Sigmoid colon (tissue), 7 donors: ENCODE results near the gene DAPL1. TPM values are rescaled to one million over a fixed set of nuclear protein-coding genes. Genes with fewer than 3 reads are reported as not detected.

Experiments
- DNase-seq: peaks from one replicate; pipeline ENCODE4 v3.0.0-alpha.2; 2019
- H3K27ac ChIP-seq, 4 donors: fragments of 200-600 bp; sonication (generic); one replicate each; pipeline ENCODE4 v1.5.1; 2016 to 2019; ENCODE audit warnings: mild to moderate bottlenecking in 1 of 4
- H3K27me3 ChIP-seq, 3 donors: fragments of 200-600 bp; sonication (generic); one replicate each; pipeline ENCODE4 v1.5.1; 2019; ENCODE audit warnings: mild to moderate bottlenecking in 1 of 3
- H3K36me3 ChIP-seq, 4 donors: fragments of 200-600 bp; sonication (generic); one replicate each; pipeline ENCODE4 v1.5.1; 2016 to 2019
- H3K4me1 ChIP-seq, 4 donors: fragments of 200-600 bp; sonication (generic); one replicate each; pipeline ENCODE4 v1.5.1; 2017 to 2019
- H3K4me3 ChIP-seq, 4 donors: fragments of 200-600 bp; sonication (generic); one replicate each; pipeline ENCODE4 v1.5.1; 2017 to 2019; ENCODE audit warnings: mild to moderate bottlenecking in 2 of 4, moderate library complexity in 1 of 4
- H3K9me3 ChIP-seq, 4 donors: fragments of 200-600 bp in 3 of 4; sonication (generic) in 3 of 4; one replicate each; pipeline versions ENCODE4 v1.5.1 to v1.6.1; 2013 to 2019
- EP300 ChIP-seq, 4 donors: sonication (generic); formaldehyde crosslinking; IDR thresholded peaks; one replicate each; pipeline ENCODE4 v1.6.1; 2017; ENCODE audit warnings: antibody characterized with exemption in 4 of 4
- POLR2A ChIP-seq, 2 donors: fragments of 450-650 bp; IDR thresholded peaks; one replicate each; pipeline ENCODE4 v1.6.1; 2016; ENCODE audit warnings: antibody characterized with exemption in 2 of 2, mild to moderate bottlenecking in 2 of 2, moderate library complexity in 2 of 2
- POLR2AphosphoS5 ChIP-seq, 4 donors: sonication (generic); formaldehyde crosslinking; IDR thresholded peaks; one replicate each; pipeline ENCODE4 v1.6.1; 2017; ENCODE audit warnings: antibody characterized with exemption in 4 of 4
- whole genome bisulfite sequencing, 2 donors: extraction: QIAGEN DNeasy Blood & Tissue Kit; methylation state at CpG; one replicate each; pipeline ENCODE4 v1.1.7; 2013; 5-methylcytosine and 5-hydroxymethylcytosine counted together
- intact Hi-C: fragments of 100-400 bp; cut with DNase I; formaldehyde crosslinking; loops from one replicate; pipeline ENCODE4 v1.15.1; 2023
- polyA plus RNA-seq, 3 donors: library from polyadenylated mRNA; stranded (reverse); fragments of 200-250 nt; gene quantifications; one replicate each; pipeline ENCODE4 v1.2.3, GENCODE V29; 2013
- total RNA-seq, 4 donors: library from RNA; depleted of rRNA; stranded (reverse); fragments of >200 nt; gene quantifications; one replicate each; pipeline ENCODE4 v1.1.0, GENCODE V29; 2016
- TF ChIP-seq, protein P1 (sequence below), 4 experiments: fragments of 450-650 bp in 3 of 4; fragments of 200-600 bp in 1 of 4; IDR thresholded peaks; one replicate each; pipeline ENCODE4 v1.5.1; 2016 to 2019; ENCODE audit warnings: antibody characterized with exemption in 4 of 4, mild to moderate bottlenecking in 3 of 4, moderate library complexity in 2 of 4
- donor health status: healthy with polysubstance abuse.
- donor health status: Bipolar disorder and iron deficiency.
- donor health status: healthy.

The DAPL1 gene
- total and polyA plus RNA-seq, 7 donors = 1.2 to 6.0 (median 4.1) TPM; not detected in 2

DNA sequence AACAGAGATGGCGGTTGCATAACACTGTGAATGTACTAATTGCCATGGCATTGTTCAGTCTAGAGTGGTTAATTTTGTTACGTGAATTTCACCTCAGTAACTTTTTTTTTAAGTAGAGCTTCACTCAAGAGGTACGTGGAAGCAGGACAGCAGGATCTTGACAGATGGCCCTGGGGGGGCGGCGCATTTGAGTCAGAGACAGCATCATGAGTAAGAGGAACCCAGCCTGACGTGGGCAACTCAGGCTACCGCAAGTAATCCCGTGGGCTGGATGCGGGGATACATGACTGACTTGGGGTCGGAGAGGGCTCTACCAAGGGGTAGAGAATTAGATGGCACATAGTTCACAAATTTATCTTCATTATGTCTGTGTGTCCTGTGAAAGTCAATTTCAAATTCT, 38.1 kb upstream of the DAPL1 start:
- intact Hi-C loops = no loop called here
- Histone ChIP-seq H3K36me3 (no peaks in the 10 kb centered on the region), H3K4me1 (peaks cover 0 to 10% (median 6%) of the 10 kb centered on the region in 4 donors), H3K27ac (no peak overlapping the region), H3K4me3 (no peak overlapping the region), H3K27me3 (no peaks in the 10 kb centered on the region), H3K9me3 (peaks cover 0 to 2% (median 0%) of the 10 kb centered on the region in 4 donors)
- no peak for DNase-seq
- 84 to 94% methylated on average over 10 of the region's 10 CpGs for WGBS, 2 donors
- no peak for TF ChIP-seq POLR2A (IDR thresholded peaks at IDR 0.05)
- TF ChIP-seq EP300 (IDR thresholded peaks at IDR 0.05) = no peak
- no peak for TF ChIP-seq POLR2AphosphoS5 (IDR thresholded peaks at IDR 0.05)
- TF ChIP-seq, protein P1, sequence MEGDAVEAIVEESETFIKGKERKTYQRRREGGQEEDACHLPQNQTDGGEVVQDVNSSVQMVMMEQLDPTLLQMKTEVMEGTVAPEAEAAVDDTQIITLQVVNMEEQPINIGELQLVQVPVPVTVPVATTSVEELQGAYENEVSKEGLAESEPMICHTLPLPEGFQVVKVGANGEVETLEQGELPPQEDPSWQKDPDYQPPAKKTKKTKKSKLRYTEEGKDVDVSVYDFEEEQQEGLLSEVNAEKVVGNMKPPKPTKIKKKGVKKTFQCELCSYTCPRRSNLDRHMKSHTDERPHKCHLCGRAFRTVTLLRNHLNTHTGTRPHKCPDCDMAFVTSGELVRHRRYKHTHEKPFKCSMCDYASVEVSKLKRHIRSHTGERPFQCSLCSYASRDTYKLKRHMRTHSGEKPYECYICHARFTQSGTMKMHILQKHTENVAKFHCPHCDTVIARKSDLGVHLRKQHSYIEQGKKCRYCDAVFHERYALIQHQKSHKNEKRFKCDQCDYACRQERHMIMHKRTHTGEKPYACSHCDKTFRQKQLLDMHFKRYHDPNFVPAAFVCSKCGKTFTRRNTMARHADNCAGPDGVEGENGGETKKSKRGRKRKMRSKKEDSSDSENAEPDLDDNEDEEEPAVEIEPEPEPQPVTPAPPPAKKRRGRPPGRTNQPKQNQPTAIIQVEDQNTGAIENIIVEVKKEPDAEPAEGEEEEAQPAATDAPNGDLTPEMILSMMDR (IDR thresholded peaks at IDR 0.05) = no peak

DNA sequence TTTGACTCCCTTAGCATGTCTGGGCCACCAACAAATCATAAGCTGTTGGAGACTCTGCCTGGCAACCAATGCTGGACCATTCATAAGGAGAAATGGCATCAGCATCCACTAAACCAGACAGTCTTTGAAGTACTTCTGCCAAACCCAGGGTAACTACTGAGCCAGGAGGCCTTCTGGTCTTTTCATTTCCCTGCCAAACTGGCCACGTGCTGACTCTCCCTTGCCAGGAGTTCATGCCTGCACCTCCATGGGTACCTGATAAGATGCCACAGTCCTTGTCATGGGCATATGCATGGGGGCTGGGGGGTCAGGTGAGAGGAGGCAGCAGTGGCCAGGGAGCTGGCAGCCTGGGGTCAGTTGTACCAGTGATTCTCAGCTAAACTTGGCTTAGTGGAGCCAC, 34.2 kb upstream of the DAPL1 start:
- TF ChIP-seq POLR2AphosphoS5 (IDR thresholded peaks at IDR 0.05) (no peak), POLR2A (IDR thresholded peaks at IDR 0.05) (no peak)
- TF ChIP-seq, protein P1 (IDR thresholded peaks at IDR 0.05) = no peak
- Histone ChIP-seq H3K27me3 (no peaks in the 10 kb centered on the region), H3K9me3 (peaks cover 0 to 2% (median 0%) of the 10 kb centered on the region in 4 donors), H3K4me3 (no peak overlapping the region), H3K36me3 (no peaks in the 10 kb centered on the region), H3K4me1 (no peaks in the 10 kb centered on the region), H3K27ac (no peak overlapping the region)
- intact Hi-C loops = no loop called here
- 85 to 88% methylated on average over 1 of the region's 1 CpG for WGBS, 2 donors
- no peak for DNase-seq

DNA sequence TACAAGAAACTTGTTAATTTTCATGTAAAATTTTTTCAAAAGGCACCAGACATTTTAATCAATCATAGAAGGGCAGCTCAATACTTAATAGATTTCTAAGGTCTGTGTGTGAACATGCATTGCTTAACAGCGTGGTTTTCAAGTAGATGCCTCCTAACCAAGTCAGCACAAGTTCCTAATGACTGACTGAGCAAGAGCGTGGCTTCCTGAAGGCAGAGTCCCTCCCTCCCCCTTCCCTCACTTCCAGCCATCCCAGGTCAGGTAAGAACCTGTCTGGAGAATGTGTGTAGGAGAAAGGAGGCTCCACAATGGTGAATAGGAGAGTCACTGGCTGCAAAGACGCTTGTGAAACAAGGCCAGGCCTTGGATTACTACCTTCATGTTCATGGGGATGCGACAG, 33.5 kb upstream of the DAPL1 start:
- 79 to 81% methylated on average over 4 of the region's 4 CpGs for whole genome bisulfite sequencing, 2 donors
- no peaks in the 10 kb centered on the region for H3K27me3 ChIP-seq
- H3K9me3 ChIP-seq = peaks cover 0 to 2% (median 0%) of the 10 kb centered on the region in 4 donors
- no peak overlapping the region for H3K27ac ChIP-seq
- DNase-seq = no peak
- H3K4me3 ChIP-seq = no peak overlapping the region
- no peaks in the 10 kb centered on the region for H3K36me3 ChIP-seq
- no peaks in the 10 kb centered on the region for H3K4me1 ChIP-seq
- TF ChIP-seq POLR2AphosphoS5 (IDR thresholded peaks at IDR 0.05) (no peak), EP300 (IDR thresholded peaks at IDR 0.05) (no peak), POLR2A (IDR thresholded peaks at IDR 0.05) (no peak)
- TF ChIP-seq, protein P1 (IDR thresholded peaks at IDR 0.05) = no peak
- intact Hi-C loops = no loop called here

DNA sequence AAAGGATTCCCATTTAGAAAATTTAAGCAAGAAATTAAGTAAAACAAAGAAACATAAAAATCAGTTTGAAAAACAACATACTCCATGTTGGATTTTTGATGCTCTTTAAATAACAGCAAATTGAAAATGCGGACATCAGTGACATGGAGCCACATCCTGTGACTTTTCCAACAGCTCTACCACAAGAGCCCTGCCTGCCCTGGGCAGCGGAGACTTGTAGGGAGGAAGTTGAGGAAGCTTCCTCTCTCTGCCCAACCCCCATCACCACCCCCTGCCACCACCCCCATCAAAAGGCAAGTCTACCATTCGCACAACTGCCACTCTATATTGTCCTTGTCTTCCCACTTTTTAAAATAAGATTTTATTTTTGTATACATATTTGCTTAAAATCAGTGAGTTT, 32.8 kb upstream of the DAPL1 start:
- H3K9me3 ChIP-seq = peaks cover 0 to 2% (median 0%) of the 10 kb centered on the region in 4 donors
- intact Hi-C loops = no loop called here
- H3K27ac ChIP-seq = no peak overlapping the region
- no peaks in the 10 kb centered on the region for H3K36me3 ChIP-seq
- TF ChIP-seq POLR2AphosphoS5 (IDR thresholded peaks at IDR 0.05) (no peak), EP300 (IDR thresholded peaks at IDR 0.05) (no peak), POLR2A (IDR thresholded peaks at IDR 0.05) (no peak)
- TF ChIP-seq, protein P1 (IDR thresholded peaks at IDR 0.05) = no peak
- no peaks in the 10 kb centered on the region for H3K27me3 ChIP-seq
- no peak overlapping the region for H3K4me3 ChIP-seq
- WGBS, 2 donors = 85 to 92% methylated on average over 3 of the region's 3 CpGs
- DNase-seq = no peak
- H3K4me1 ChIP-seq = no peaks in the 10 kb centered on the region

DNA sequence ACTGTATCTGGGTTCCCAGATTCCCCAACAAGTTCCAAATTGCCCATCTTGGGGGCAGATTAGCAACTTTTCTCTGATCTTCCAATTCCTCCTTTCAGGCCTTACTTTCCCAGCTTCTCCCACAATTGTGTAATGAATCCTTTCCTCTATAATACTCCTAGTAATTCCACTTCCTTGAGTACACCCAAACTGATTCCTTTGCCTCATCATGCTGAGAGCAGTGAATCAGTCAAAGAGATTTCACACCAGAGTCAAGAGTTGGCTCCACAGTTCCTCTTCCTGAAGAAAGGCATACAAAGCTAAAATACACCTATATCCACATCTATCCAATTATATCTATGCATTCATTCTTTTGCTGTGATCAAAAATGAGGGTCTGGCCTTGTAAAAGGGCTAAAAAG, 28.6 kb upstream of the DAPL1 start:
- Histone ChIP-seq H3K36me3 (no peaks in the 10 kb centered on the region), H3K9me3 (peaks cover 0 to 3% (median 0%) of the 10 kb centered on the region in 4 donors), H3K27me3 (no peaks in the 10 kb centered on the region), H3K4me1 (no peaks in the 10 kb centered on the region), H3K4me3 (no peak overlapping the region), H3K27ac (no peak overlapping the region)
- no peak for DNase-seq
- TF ChIP-seq, protein P1 (IDR thresholded peaks at IDR 0.05) = no peak
- TF ChIP-seq POLR2A (IDR thresholded peaks at IDR 0.05) = no peak
- TF ChIP-seq POLR2AphosphoS5 (IDR thresholded peaks at IDR 0.05) = no peak
- no peak for TF ChIP-seq EP300 (IDR thresholded peaks at IDR 0.05)
- intact Hi-C loops = no loop called here
